Measurements from ENCODE around the gene ZMYM2.

Gene ZMYM2

DNA sequence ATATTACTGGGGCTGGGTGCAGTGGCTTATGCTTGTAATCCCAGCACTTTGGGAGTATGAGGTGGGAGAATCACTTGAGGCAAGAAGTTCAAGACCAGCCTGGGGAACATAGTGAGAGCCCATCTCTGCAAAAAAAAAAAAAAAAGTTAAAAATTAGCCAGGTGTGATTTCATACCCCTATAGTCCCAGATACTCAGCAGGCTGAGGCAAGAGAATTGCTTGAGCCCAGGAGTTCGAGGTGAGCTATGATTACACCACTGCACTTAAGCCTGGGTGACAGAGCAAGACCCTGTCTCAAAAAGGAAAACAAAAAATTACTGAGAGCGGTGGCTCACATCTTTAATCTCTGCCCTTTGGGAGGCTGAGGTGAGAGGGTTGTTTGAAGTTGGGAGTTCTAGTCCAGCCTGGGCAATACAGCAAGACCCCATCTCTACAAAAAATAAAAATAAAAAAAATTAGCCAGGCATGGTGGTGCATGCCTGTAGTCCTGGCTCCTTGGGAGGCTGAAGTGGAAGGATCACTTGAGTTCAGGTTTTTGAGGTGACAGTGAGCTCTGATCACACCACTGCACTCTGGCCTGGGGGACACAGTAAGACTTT lies 87.5 kb downstream of the ZMYM2 start:
- DNase-seq (ENCODE audit: low spot score): no peak

DNA sequence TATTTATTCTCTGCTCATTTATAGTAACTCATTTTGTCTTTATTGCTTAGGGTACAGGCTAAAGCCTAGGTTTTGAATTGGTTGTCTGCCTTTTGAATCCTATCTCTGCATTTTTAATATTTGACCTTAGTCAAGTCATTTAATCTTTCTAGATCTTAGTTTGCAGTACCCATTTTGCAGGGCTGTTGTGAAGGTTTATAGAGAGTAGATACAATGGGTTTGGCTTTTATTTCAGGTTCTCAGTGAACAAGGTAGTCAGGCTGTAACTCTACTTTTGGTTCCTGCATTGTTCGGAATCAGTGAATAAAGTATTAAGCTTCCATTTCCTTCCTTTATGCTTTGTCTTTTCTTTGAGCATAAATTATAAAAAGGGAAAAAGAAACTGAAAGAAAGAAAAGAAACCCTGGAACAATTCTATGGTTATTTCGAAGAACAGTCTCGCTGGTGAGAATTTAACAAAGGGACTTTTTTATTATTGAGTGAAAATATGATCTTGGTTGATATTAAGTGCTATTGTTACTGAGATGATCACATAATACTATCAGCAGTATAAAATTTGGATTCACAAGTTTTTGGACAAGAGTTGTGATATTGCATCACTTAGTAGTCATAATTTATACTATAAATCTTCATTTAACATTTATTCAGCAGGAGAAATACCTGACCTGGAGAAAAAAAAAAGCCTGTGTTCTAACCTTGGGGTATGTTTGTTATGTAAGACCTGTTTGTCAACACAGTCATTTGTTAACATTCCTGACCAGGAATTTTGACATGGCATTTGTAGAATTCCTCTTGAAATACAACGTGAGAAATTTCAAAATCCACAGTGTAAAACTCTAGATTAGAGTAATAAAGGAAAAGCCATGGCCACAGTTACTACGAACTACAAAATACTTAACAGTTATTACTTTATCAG lies 91.3 kb downstream of the ZMYM2 start:
- no peak for DNase-seq (ENCODE audit: low spot score)

DNA sequence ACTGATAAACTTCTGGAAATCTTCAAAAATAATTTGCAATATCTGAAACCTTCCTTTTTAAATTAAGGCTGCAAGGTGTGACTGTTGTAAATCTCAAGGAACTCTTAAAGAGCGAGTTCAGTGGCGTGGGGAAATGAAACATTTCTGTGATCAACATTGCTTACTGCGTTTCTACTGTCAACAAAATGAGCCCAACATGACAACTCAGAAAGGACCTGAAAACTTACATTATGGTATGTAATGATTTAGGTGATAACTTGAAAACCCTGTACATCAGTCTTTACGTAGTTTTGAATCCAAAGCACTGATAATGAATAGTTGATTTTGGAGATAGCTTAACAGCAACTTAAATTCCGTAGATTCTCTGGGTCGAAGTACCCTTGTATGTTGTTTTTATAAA lies 92.8 kb downstream of the ZMYM2 start:
- no peak for DNase-seq (ENCODE audit: low spot score)

DNA sequence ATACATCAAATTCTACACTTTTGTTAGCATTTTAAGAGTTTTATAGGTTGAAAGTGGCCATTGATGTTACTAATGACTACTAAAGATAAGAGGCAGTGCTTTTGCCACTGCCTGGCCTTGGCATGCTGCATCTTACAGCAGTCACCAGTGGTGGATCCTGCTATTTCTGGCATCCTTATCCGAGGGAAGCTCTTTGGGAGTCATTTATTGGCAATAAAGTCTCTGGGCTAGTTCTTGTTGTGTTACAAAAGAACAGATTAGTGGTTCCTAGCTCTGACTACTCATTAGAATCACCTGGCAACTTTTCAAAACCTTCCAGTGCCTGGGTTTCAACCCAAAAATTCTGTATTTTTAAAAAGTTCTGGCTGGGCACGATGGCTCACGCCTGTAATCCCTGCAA lies 94.5 kb downstream of the ZMYM2 start:
- no peak for DNase-seq (ENCODE audit: low spot score)

DNA sequence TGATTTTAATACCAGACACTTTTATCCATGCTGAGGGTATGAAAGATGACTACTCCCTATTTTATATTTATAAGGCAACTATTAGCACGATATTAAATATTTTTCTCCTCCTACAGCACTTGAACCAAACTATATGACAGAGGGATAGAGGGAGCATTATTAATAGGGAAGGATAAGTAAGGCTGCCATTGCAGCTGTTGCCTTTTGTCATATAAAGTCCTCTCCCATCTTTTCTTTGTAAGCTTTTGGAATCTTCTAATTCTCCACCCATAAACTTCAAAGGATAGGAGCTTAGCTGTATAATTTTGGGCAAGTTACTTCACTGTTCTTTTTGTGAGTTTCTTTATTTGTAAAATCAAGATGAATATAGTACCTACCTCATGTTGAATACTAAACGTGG lies 95.4 kb downstream of the ZMYM2 start:
- DNase-seq (ENCODE audit: low spot score): no peak

DNA sequence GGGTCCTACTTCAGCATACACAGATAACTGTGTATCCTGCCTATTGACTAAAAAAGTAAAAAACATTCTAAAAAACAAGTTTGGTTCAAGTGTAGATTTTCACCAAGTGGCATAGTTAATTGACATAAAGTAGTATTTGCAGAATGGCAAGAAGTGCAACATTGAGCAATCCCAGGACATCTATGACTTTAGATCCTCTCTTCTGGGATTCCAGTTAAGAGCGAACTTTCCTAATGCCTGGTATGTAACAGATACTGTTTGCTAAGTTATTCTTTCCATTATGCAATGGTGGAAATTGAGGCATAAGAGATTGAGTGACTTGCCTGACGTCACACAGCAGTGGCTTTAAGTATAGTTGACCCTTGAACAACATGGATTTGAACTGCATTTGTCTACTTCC lies 96.1 kb downstream of the ZMYM2 start:
- DNase-seq (ENCODE audit: low spot score): no peak

DNA sequence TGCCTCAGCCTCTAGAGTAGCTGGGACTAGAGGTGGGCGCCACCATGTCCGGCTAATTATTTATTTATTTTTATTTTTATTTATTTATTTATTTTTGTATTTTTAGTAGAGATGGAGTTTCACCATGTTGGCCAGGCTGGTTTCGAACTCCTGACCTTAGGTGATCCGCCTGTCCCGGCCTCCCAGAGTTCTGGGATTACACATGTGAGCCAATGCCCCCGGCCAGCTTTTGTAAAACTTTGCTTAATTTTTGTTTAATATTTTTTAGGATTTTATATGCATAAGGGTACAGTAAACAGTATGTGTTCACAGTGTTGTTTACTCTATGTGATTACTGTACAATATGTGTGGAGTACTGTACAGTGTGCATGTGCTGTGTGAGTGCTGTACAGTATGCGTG lies 98.7 kb downstream of the ZMYM2 start:
- no peak for DNase-seq (ENCODE audit: low spot score)

DNA sequence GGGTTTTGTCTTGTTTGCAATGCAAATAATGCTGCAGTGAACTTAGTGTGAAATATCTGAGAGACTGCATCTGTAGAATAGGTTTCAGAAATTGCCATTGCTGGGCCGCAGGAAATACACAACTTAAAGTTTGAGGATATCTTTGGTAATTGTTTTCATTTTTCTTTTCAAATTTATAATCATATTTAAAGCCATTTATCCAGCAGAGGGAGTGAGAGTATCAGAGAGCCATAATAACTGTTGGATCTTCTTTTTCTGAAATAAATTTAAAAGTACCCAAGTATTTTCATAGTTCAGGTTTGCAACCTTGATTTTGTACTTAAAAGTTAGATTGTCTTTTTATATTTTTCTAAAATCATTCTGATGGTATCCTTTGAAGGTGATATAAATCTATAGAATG lies 99.4 kb downstream of the ZMYM2 start:
- no peak for DNase-seq (ENCODE audit: low spot score)

DNA sequence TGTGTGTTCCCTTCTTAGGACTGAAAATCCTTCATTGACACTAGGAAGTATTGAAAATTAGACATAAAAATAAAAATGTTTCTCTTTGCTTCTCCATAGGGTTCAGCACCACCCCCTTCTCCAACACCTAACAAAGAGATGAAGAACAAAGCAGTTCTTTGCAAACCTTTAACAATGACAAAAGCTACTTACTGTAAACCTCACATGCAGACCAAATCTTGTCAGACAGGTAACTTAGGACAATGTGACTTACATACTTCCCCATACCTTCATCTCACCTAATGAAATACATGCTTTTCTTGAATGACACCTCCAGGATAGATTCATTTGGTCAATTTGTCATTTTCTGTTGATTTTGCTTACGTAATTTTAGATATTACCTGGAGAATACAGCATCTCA lies 99.9 kb downstream of the ZMYM2 start:
- no peak for DNase-seq (ENCODE audit: low spot score)

DNA sequence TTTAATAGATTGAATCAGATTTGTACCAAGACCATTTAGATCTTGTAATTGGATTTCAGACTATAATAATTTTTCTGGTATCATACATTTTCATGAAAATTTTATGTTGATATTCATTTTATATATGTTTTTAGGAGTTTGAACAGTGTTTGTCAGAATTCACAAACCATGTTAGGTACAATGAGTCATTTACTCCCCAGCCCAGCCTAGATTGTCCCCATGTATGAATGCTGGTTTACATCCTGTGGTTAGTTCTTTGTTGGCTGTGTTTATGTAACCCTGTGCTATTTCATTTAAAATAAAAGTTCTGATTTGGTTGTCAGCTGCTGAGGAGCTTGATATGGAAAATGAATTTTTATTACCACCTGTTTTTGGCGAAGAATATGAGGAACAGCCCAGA lies 105.6 kb downstream of the ZMYM2 start:
- DNase-seq (ENCODE audit: low spot score): no peak

DNA sequence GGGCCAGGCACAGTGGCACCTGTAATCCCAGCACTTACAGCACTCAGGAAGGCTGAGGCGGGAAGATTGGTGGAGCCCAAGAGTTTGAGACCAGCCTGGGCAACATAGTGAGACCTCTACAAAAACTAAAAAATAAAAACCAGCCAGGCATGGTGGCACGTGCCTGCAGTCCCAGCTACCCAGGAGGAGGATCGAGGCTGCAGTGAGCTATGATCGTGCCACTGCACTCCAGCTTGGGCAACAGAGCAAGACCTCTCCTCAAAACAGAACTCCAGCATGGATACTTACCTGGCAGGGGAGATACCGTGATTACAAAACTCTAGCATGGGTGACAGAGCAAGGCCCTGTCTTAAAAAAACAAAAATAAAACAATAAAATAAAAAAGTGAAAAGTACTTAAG lies 107.0 kb downstream of the ZMYM2 start:
- DNase-seq (ENCODE audit: low spot score): no peak

DNA sequence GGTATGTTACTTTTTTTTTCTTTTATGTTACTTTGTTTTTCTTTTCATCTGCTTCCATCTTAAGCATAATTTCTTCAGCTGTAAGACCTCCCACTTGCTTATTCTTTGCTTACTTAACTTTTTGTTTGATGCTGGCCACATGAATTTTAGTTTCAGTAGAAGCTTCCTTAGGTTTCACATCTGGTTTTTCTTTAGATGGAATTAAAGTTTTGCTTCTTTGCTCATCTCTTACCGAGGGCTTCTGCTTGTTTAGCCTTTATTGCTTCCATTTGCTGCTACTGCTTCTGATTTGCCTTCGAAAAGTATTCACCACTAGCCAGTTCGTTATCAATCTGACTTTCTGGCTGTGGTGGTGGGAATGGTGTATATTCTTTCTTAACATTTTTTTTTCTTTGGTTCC lies 111.4 kb downstream of the ZMYM2 start:
- DNase-seq (ENCODE audit: low spot score): no peak

DNA sequence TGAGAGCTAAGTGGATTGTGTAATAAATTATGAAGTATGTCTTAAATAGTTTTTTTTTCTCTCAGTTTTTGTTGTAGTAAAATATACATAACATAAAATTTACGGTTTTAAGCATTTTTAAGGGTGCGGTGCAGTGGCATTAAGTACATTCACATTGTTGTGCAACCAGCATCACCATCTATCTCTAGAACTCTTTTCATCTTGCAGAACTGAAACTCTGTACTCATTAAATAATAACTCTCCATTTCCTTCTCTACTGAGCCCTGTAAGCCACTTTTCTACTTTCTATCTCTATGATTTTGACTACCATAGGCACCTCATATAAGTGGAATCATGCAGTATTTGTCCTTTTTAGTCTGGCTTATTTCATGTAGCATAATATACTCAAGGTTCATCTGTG lies 115.2 kb downstream of the ZMYM2 start:
- no peak for DNase-seq (ENCODE audit: low spot score)

DNA sequence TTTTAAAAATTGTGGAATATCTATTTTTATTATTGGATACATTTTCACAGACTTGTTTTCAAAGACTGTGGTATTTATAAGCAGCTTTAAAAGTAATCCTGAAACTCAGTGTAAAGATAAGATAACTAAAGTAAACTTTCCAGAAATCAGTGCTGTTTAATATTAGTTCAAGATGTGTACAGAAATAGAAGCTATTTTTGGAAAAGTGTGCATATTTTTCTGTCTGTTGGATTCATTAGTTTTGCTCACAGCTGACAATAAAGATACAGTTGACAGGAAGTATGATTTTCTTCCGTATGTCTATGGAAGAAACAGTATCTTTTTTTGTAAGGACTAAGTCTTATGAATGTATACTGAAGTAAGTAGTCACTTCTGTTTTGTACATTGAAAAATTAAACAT lies 116.4 kb downstream of the ZMYM2 start:
- no peak for DNase-seq (ENCODE audit: low spot score)

DNA sequence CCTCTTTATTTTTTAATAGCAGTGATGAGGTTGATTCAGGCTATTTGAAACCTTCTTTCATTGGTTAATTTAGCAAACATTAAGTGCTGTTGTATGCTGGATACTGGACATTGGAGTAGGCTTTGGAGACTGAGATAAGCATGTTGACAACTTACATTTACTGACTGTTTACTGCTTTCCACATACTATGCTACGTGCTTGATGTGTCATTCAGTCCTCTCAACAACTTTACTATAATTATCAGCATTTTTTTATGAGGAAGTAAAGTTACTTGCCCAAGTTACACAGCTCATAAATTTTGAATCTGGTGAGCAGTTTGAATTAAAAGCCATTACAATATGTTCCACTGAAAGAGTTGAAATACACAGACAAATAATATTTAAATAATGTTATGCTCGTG lies 118.6 kb downstream of the ZMYM2 start:
- DNase-seq (ENCODE audit: low spot score): no peak

DNA sequence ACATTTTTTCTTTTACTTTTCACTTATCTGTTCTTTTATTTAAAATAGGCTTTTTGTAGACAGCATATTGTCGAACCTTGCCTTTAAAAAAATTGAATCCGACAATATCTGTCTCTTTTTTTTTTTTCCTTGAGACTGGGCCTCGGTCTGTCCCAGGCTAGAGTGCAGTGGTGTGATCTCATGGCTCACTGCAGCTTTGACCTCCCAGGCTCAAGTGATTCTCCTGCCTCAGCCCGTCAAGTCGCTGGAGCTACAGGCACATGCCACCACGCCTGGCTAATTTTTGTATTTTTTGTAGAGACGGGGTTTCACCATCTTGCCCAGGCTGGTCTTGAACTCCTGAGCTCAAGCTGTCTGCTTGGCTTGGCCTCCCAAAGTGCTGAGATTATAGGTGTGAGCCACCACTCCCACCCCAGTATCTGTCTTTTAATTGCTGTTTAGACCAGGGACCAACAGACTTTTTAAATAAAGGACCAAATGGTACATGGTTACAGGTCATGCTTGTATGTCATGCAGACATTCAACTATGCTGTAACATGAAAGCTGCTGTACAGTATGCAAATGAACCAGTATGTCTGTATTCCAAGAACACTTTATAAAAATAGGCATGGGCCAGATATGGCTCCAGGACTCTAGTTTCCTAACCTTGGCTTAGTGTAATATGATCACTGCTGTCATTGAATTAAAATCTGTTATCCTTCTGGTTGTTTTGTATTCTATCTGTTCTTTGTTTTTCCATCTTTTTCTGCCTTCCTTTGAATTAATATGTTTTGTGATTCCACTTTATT lies 122.0 kb downstream of the ZMYM2 start:
- no peak for DNase-seq (ENCODE audit: low spot score)

DNA sequence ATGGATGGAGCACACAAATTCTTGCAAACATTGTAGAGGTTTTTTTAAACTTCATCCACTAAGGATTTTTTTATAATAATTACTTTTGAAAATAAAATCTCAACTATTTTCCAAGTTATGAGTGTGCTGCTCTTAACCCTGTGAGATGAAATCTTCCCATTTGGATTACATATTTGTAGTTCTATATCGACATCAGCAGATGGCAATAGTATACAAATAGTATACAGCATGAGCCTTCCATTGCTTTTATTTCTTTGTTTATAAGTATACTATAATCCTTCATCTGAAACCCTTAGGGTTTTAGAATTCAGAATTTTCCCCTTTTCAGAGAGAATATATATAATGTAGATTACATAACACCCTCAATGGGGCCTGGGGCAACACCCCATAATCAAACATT lies 131.8 kb downstream of the ZMYM2 start:
- no peak for DNase-seq (ENCODE audit: low spot score)

DNA sequence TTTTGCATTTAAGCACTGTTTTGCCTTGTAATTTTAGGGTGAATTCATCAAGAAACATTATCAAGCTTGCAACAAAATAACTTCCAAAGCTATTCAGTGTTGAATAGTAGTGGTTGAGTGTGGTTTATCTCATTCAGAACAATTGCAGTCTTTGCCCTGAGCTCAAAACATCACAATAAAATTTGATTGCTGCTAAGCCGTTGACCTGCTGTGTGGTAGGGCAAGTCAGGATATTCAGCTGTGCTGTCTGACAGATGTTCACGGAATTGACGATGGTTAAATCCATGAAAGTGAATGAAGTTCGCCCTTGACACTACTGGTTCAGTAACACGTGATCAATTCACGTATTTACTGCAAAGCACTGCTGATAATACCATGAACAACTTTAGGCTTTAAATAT lies 135.4 kb downstream of the ZMYM2 start:
- no peak for DNase-seq (ENCODE audit: low spot score)

DNA sequence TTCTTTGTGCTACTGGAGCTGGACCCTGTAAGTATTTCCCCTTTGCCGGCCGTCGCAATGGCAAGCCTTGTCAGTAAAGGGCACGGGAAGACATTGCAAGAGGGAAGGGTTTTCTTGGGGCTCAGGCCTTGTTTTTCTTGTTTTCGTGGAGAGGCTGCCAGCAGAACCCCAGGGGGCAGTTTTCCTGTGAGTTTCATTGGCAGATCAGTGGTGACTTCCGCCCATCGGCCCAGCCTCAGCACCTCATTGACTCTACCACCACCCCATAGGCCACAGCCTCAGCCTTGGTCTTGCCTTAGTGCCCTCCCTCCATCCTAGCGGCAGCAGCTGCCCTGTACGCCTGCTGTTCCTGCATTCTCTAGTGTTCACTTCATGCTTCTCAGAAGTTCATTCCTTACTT lies 140.8 kb downstream of the ZMYM2 start:
- no peak for DNase-seq (ENCODE audit: low spot score)

DNA sequence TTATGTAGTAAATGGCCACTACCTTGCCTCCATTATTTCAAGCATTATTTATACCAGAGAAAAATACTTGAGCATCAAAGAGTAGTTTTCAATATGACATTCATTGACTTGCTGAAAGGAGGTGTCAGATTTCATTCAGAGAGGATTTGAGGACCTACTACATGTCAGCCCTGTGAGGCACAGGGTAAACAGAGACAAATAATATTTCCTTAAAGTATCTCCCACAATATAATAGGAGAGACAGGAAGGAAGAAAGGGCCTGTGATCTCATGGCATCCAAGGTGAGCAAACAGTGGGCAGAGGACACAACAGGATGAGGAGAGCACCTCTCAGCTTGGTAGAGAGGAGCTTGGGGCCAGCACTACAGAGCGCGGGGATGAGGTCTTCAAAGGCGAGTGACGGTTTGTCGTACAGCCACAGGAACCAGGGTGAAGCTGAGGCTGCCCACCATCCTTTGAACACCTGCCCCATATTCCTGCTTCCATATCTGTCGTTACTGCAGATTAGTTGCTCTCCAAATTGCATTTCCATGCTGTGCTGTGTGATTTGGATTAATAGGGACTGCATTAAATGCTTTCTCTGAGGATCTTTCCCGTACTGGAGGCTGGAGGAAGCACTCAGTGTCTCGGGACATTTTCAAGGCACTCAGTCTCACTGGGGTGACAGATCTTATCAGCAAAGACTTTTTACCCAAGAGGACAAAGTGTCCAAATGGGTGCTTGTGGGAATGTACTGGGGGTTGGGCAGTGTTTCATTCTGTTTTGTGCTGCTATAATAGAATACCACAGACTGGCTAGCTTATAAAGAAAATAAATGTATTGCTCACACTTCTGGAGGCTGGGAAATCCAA lies 143.2 kb downstream of the ZMYM2 start:
- no peak for DNase-seq (ENCODE audit: low spot score)

DNA sequence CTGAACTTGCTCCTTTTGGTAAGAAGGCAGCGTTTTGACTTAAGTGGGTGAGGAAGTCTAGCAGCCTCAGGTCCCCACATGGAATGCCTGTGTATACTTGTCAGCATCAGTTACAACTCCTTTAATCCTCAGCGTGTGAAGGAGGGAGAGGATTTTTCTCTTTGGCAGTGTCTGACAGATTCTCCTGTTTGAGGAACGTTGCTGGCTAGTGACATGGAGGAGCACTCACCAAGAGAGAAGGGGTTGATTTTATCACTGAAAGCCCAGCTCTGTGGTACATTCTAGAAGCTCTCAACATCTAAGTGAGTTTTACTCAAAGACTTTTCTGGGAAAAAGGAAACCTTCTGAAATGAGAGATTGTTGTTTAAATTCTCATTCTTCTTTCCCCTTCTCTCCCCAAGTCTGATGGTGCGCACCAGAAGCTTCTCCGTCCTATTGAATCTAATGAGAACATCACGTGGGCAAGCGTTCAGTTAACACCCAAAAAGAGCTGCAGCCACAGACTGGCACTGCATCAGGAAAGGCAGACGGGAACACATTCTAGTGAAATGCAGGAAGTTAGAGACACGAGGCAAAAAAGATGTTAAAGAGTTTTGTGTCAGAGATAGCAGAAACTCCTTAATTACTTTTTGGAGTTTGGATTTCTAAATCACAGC lies 144.1 kb downstream of the ZMYM2 start:
- DNase-seq (ENCODE audit: low spot score): no peak

All from hematopoietic multipotent progenitor cell treated with erythropoietin and hydrocortisone succinate and interleukin-3 and kit ligand, for 15 days (in vitro differentiated cells).